Uterus (tissue), 2 donors: ENCODE measurements around the gene ZNF121.

Experiments used
- POLR2A ChIP-seq, 2 donors: fragments of 450-650 bp; IDR thresholded peaks; one replicate each; pipeline ENCODE4 v1.6.1; 2016; ENCODE audit warnings: antibody characterized with exemption in 2 of 2, mild to moderate bottlenecking in 1 of 2, moderate library complexity in 1 of 2
- TF ChIP-seq, protein P1 (sequence below), 4 experiments: fragments of 200-600 bp in 2 of 4; fragments of 450-650 bp in 2 of 4; sonication (generic) in 2 of 4; IDR thresholded peaks; one replicate each; pipeline ENCODE4 v1.5.1; 2016 to 2019; ENCODE audit warnings: antibody characterized with exemption in 4 of 4, mild to moderate bottlenecking in 2 of 4, moderate library complexity in 1 of 4

- TF ChIP-seq, protein P1, sequence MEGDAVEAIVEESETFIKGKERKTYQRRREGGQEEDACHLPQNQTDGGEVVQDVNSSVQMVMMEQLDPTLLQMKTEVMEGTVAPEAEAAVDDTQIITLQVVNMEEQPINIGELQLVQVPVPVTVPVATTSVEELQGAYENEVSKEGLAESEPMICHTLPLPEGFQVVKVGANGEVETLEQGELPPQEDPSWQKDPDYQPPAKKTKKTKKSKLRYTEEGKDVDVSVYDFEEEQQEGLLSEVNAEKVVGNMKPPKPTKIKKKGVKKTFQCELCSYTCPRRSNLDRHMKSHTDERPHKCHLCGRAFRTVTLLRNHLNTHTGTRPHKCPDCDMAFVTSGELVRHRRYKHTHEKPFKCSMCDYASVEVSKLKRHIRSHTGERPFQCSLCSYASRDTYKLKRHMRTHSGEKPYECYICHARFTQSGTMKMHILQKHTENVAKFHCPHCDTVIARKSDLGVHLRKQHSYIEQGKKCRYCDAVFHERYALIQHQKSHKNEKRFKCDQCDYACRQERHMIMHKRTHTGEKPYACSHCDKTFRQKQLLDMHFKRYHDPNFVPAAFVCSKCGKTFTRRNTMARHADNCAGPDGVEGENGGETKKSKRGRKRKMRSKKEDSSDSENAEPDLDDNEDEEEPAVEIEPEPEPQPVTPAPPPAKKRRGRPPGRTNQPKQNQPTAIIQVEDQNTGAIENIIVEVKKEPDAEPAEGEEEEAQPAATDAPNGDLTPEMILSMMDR (IDR thresholded peaks at IDR 0.05) = no peak
- no peak for TF ChIP-seq POLR2A (IDR thresholded peaks at IDR 0.05)
Observed at GRCh38 chr19:9523885-9524474, 60.3 kb downstream of the ZNF121 start.
